Occipital lobe (tissue), 2 donors: Measurements from ENCODE around the gene ITGA4. TPM values are rescaled to one million over a fixed set of nuclear protein-coding genes. Genes with fewer than 3 reads are reported as not detected.
"Not testable (repeated sequence)": the region's sequence is repeated elsewhere in the genome, so short reads cannot be mapped to it uniquely, and the experiment has no call there.

Source experiments
- DNase-seq: peaks from one replicate; lab custom pipeline; 2025; lab: John Stamatoyannopoulos, UW
- total RNA-seq: library from RNA; depleted of rRNA; stranded (reverse); fragments of >200 nt; gene quantifications from one replicate; pipeline ENCODE4 v1.2.3, GENCODE V29; 2014

The ITGA4 gene
- total RNA-seq: 8.7 TPM

- DNase-seq: no peak
These were observed at the start of gene ITGA4 for GRCh38 chr2:181457121-181457740. Gene ITGA4 (plus strand): TSS chr2:181457386. CDS start chr2:181457655, 269 bp downstream.

DNA sequence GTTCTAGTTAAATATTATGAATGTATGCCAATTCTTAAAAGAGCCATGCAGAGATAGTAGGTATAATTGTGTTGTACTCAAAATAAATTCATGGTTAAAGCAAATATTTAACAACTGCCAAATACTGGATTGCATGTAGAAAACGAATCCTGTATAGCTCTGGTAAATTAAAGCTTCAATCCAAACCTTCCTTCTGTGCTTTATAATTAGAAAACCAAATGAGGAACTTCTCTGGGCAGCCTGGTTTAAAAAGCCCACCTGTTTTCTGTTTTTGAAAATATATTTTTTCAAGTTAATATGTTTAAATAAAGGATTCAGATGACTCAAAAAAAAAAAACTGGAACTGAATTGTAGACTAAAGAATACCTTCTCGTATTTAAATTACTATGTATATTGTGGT, 48.3 kb upstream of the ITGA4 start:
- DNase-seq: no peak

DNA sequence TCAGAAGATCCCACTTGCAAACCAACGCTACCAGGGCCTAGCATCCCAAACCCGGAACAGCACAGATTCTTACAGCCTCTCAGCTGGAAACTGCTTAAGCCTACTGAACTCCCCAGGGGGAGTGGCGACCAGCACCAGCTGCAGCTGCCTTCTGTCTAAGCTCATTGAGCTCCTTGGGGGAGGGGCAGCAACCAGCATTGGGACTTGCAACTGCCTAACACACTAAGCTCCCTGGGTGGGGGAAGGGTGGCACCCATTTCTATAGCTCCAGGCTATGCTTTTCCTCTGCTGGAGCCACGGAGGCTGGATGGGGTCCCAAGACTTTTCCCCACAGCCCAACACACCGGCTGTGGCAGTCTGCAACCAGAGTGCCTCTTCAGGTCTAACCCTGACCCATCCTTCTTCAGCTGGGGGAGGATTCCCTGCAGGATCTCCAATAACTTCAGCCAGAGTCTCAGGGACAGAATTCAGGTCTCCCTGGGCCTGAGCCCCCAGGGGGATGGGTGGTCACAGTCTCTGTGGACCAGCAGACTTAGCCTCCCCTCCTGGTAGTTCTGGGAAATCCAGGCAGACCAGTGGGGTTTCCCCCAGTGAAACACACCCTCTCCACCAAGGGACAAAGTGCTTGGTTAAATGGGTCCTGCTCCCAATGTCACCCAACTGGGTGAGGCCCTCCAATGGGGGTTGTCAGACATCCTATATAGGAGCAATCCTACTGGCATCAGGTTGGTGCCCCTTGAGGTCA, 45.9 kb upstream of the ITGA4 start:
- no peak for DNase-seq

DNA sequence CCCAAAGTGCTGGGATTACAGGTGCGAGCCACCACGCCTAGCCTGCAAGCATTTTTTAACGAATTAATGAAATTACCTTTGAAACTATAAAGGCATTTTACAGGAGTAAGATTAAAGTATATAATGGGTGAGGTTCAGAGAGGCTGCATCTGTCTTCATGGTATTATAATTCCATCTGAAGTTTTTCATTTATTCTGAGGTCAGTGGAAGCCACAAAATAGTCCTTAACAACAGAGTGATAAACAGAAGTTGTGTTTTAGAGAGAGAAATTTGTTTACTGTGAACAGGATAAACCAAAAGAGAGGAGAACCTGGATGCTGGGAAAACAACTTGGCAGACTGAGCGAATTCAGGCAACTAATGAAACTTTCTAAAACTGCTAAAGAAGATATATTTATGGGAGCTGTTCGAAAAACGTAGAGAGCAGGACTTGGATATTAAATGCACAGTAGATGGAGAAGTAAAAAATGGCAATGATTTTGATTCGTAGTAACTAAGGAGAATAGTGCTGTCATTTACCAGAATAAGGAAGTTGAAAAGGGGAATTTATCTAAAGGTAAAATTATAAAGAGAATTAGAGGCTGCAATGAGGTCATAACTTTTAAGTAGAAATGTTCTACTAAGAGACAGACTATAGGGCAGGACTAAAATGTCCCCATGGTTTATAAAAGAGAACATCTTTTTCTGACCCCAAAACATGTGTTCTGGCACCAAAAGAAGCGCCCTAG, 37.9 kb upstream of the ITGA4 start:
- DNase-seq: no peak

- DNase-seq: no peak
These were observed 36.7 kb upstream of the ITGA4 start for GRCh38 chr2:181420259-181421130.

DNA sequence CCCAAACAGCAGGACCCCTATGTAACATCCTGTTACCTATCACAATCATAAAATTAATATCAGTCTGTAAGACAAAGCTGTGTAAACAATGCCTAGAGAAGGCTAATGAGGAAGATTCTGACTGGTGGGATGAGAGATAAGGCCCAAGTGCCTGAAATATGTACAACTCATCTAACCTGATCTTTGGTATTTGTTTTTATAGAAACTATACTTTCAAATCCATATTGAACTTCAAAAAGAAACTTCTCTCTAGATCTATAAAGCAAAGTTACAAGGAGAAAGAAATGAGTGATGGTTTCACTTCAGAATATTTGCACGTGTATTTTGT, 36.1 kb upstream of the ITGA4 start:
- no peak for DNase-seq

- DNase-seq: no peak
These were observed 35.7 kb upstream of the ITGA4 start for GRCh38 chr2:181421464-181421863.

GRCh38 chr2:181426672-181427071, 30.5 kb upstream of the ITGA4 start:
- no peak for DNase-seq

- DNase-seq: no peak
These were observed 26.6 kb upstream of the ITGA4 start for GRCh38 chr2:181430406-181431118.

DNA sequence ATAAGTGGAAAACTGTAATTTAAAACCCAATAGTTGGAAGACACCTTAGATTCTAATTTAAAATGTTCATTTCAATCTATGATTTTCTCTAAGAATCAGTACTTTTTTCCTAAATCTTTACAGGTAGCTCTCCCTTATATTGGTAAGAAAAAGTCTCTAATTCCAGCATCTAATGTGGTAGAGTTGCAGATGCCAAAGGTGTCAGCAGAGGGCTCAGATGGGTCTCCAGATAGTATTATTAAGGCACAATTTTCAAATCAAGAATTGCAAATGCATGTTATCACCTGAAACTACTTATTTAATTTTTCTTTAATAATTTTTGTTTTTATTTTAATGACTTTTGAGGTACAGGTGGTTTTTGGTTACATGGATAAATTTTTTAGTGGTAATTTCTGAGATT, 25.5 kb upstream of the ITGA4 start:
- no peak for DNase-seq

DNA sequence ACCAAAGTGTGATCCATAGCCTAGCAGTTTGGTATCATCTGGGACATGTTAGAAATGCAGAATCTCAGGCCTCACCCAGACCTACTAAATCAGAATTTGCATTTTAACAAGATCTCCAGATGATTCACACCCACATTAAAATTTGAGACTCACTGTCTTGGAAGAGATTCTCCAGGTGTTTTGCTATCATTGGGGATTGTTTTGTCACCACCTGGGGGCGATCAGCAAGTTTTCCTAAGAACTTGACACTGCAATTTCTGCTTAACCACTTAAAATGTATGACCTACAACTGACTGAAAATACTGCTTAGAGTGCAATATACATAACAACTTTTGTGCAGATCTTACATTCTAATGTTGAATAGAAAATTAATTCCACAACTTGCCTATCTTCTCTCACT, 18.9 kb upstream of the ITGA4 start:
- DNase-seq: no peak

DNA sequence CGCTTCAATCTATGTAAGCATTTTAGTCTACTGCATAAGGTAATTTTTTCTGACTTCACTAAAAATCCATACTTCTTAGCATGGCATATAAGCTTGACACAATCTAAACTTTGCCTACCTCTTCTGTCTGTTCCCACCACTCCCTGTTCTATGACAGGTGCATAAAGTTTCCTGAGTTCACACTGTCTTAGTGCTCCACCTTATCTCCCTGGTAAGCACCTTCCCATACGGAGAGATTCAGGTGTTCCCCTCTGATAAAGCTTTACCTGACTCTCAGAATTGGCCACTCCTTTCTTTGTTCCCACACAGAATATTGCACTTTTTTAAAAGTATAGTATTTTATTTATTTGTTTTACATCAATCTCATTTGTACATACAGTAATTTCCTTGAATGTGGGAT, 16.8 kb upstream of the ITGA4 start:
- no peak for DNase-seq

GRCh38 chr2:181440919-181441318, 16.3 kb upstream of the ITGA4 start:
- no peak for DNase-seq

GRCh38 chr2:181441670-181442069, 15.5 kb upstream of the ITGA4 start:
- DNase-seq: no peak

GRCh38 chr2:181444654-181445053, 12.5 kb upstream of the ITGA4 start:
- DNase-seq: no peak

- DNase-seq: no peak
These were observed 10.2 kb upstream of the ITGA4 start for GRCh38 chr2:181446985-181447384.

- DNase-seq: not testable (repeated sequence)
These were observed 7.9 kb upstream of the ITGA4 start for GRCh38 chr2:181449278-181449677.

DNA sequence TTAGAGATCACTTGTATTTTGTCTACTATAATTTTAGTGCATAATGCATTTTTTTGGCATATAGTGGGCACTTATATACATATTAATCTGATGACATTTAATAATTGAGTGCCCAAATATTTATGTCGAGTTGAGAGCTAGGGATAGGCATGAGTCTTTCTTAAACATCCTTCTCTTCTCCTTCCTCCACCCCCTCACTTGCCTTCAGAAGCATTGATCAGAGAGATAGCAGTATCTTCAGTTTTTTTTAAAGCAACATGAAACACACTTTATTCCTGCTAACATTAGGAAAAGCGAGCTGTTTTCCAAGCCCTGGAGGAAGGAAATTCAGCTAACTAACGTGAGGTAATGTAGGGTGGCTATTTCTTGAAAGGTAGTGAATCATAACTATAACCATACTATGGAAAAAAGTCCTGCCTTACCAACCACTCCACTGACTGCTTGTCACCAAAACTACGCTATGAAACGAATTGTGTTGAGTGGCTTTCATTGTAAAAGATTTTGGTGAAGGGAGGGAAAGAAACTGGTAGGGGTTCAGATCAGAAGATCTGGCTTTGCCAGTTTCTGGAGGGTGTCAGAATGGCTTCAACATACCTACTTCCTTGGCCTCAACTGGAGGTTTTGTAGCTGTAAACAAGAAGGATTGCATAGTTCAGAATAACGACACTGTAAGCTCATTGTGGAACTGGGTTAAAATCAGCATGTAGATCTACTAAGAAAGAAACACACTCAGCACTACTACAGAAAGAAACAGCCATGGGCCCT, 2.3 kb upstream of the ITGA4 start:
- no peak for DNase-seq

DNA sequence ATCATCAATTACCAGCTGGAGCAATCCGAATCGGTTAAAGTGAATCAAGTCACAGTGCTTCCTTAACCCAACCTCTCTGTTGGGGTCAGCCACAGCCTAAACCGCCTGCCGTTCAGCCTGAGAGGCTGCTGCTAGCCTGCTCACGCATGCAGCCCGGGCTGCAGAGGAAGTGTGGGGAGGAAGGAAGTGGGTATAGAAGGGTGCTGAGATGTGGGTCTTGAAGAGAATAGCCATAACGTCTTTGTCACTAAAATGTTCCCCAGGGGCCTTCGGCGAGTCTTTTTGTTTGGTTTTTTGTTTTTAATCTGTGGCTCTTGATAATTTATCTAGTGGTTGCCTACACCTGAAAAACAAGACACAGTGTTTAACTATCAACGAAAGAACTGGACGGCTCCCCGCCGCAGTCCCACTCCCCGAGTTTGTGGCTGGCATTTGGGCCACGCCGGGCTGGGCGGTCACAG, 496 bp upstream of the ITGA4 start:
- DNase-seq: no peak

- no peak for DNase-seq
These were observed 697 bp downstream of the ITGA4 start for GRCh38 chr2:181457741-181458425.
